MCF 10A (cell line): Measurements from ENCODE around the gene BATF2. TPM values are rescaled to one million over a fixed set of nuclear protein-coding genes. Genes with fewer than 3 reads are reported as not detected.
A peak's percentile ranks its signal among the peaks of the same experiment; 100 is the strongest.

Experiments used
- BruUV-seq: library from RNA; stranded (reverse); fragments of 400-500 nt; replicated peaks from 2 replicates; lab custom pipeline; 2021; lab: Mats Ljungman, UMichigan
- CTCF ChIA-PET: fragments of 300-600 bp; sonication (Branson Sonifier 250); formaldehyde crosslinking; extraction: SDS; loops from one replicate; lab custom pipeline; 2021; ENCODE audit warnings: antibody characterized with exemption, inconsistent platforms; lab: Yijun Ruan, JAX
- POLR2A ChIA-PET: fragments of 300-600, 350-650 bp; sonication (Branson Sonifier 250); formaldehyde crosslinking; extraction: SDS; loops from one replicate; lab custom pipeline; 2020; ENCODE audit warnings: antibody characterized with exemption, inconsistent platforms; lab: Yijun Ruan, JAX
- DNase-seq: peaks from one replicate; pipeline ENCODE4 v3.0.0-alpha.2; 2018; ENCODE audit not compliant: unreplicated experiment
- H3K27ac Mint-ChIP-seq: one replicate; pipeline ENCODE4 v1.8.0; 2022; ENCODE audit warnings: mild to moderate bottlenecking, low read depth, mixed read lengths; ENCODE audit not compliant: unreplicated experiment
- H3K27me3 Mint-ChIP-seq: one replicate; pipeline ENCODE4 v1.8.0; 2022; ENCODE audit warnings: mixed read lengths; ENCODE audit not compliant: insufficient read depth, unreplicated experiment
- H3K36me3 Mint-ChIP-seq: one replicate; pipeline ENCODE4 v1.8.0; 2022; ENCODE audit warnings: mild to moderate bottlenecking, moderate library complexity, mixed read lengths; ENCODE audit not compliant: insufficient read depth, unreplicated experiment
- H3K4me1 Mint-ChIP-seq: one replicate; pipeline ENCODE4 v1.8.0; 2022; ENCODE audit warnings: mixed read lengths; ENCODE audit not compliant: insufficient read depth, unreplicated experiment
- H3K4me3 Mint-ChIP-seq: one replicate; pipeline ENCODE4 v1.8.0; 2022; ENCODE audit warnings: mild to moderate bottlenecking, moderate library complexity, mixed read lengths; ENCODE audit not compliant: unreplicated experiment
- H3K9me3 Mint-ChIP-seq: one replicate; pipeline ENCODE4 v1.8.0; 2022; ENCODE audit warnings: mixed read lengths; ENCODE audit not compliant: unreplicated experiment
- CTCF ChIP-seq: fragments of 200-600 bp; IDR thresholded peaks from one replicate; pipeline ENCODE4 v1.8.0; 2022; ENCODE audit warnings: antibody characterized with exemption, mild to moderate bottlenecking; ENCODE audit not compliant: unreplicated experiment
- intact Hi-C: fragments of 100-400 bp; cut with micrococcal nuclease; formaldehyde crosslinking; loops from 2 replicates; pipeline ENCODE4 v1.14.1; 2022
- total RNA-seq: library from RNA; stranded (reverse); gene quantifications from 2 replicates; pipeline ENCODE4 v1.2.3, GENCODE V29; 2022

BATF2 gene
- total RNA-seq, 1 experiment from 2014 or later: 1.3 TPM

DNA sequence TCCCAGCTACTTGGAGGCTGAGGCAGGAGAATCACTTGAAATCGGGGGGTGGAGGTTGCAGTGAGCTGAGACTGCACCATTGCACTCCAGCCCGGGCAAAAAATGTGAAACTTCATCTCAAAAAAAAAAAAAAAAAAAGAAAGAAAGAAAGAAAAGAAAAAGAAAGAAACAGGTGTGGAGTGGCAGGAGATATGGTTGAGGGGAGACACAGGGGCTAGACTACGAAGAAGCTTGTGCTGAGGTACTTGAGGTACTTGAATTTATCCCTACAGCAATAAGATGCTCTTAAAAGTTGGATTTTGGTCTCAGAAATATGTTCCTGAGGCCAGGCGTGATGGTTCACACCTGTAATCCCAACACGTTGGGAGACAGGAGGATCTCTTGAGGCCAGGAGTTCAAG, 22.6 kb downstream of the BATF2 start:
- no peak for DNase-seq
- no peak overlapping the region for H3K4me3 Mint-ChIP-seq
- no peak overlapping the region for H3K27ac Mint-ChIP-seq
- peaks cover 14% of the 10 kb centered on the region for H3K4me1 Mint-ChIP-seq
- ChIA-PET CTCF (no interaction called here), POLR2A (no interaction called here)
- intact Hi-C loops: no loop called here
- no TSS peak for BruUV-seq
- H3K9me3 Mint-ChIP-seq: no peaks in the 10 kb centered on the region
- H3K36me3 Mint-ChIP-seq: peaks cover 5% of the 10 kb centered on the region
- no peak for TF ChIP-seq CTCF
- no peaks in the 10 kb centered on the region for H3K27me3 Mint-ChIP-seq

- Mint-ChIP-seq H3K9me3 (no peaks in the 10 kb centered on the region), H3K27ac (peak within 1 kb of the TSS; percentile 76), H3K36me3 (peaks cover 6% of the 10 kb centered on the region), H3K4me1 (peaks cover 21% of the 10 kb centered on the region), H3K27me3 (no peaks in the 10 kb centered on the region), H3K4me3 (no peak within 1 kb of the TSS)
- ChIA-PET CTCF (interaction anchor here (0.6 to 1.1 kb wide), 2 partner anchors 43 to 296 kb away, joined by 3 to 4 read pairs; no protein-coding TSS in a partner anchor), POLR2A (interaction anchor here (1.0 to 1.1 kb wide), 3 partner anchors 25 to 54 kb away, joined by 3 to 4 read pairs (median 3); no protein-coding TSS in a partner anchor)
- no TSS peak for BruUV-seq
- no peak for DNase-seq
- intact Hi-C loops: loop anchor here (2.0 kb wide), 1 partner anchor 35 kb away; no protein-coding TSS in a partner anchor
- no peak for TF ChIP-seq CTCF
Measured at GRCh38 chr11:64971421-64972233, 25.1 kb downstream of the BATF2 start, which contains the start of gene MAJIN. Gene MAJIN, minus strand, starts transcription at chr11:64972108. Its CDS starts 12,703 bp downstream, at chr11:64959405.

DNA sequence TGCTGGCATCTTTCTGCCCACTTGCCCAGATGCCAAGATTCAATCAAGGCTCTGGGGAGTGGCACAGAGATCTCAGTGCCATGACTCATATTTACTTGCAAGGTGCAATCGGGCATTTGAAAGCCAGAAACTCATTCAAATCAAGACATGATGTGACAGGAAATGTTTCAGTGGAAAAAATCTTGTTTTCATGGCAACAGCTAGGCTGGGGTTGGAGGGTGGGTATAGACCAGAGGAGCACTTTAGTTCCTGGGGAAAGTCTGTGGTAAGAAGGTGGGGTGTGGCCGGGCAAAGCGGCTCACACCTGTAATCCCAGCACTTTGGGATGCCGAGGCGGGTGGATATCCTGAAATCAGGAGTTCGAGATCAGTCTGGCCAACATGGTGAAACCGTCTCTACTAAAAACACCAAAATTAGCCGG, 26.0 kb downstream of the BATF2 start:
- peak; percentile 88 for DNase-seq
- Mint-ChIP-seq H3K9me3 (no peaks in the 10 kb centered on the region), H3K27ac (peak overlapping the region; percentile 76), H3K4me3 (no peak overlapping the region), H3K27me3 (no peaks in the 10 kb centered on the region), H3K4me1 (peaks cover 21% of the 10 kb centered on the region), H3K36me3 (peaks cover 6% of the 10 kb centered on the region)
- TF ChIP-seq CTCF: no peak
- intact Hi-C loops: loop anchor here (2.0 kb wide), 1 partner anchor 36 kb away; no protein-coding TSS in a partner anchor
- CTCF ChIA-PET: interaction anchor here (0.6 kb wide), 1 partner anchor 297 kb away, joined by 4 read pairs; no protein-coding TSS in a partner anchor
- POLR2A ChIA-PET: interaction anchor here (1.0 to 1.6 kb wide), 3 partner anchors 36 to 94 kb away, joined by 3 to 8 read pairs (median 4); no protein-coding TSS in a partner anchor
- no TSS peak for BruUV-seq

DNA sequence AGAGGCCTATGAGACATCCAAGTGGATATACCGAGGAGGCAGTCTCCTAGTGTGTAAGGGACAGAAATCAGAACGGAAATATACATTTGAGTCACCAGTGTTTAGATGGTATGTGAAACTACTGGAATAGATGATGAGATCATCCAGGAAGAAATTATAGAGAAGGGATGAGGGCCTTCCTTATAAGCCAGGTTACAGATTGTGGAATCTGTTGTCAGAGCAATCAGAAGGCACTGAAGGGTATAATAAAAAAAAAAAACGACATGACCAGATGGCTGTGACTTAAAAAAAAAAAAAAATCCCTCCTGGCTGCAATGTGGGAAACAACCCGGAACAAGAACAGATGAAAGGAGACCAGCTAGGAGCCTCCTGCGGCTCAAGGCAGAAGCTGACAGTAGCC, 27.6 kb downstream of the BATF2 start:
- Mint-ChIP-seq H3K27me3 (no peaks in the 10 kb centered on the region), H3K36me3 (peaks cover 6% of the 10 kb centered on the region), H3K27ac (peak overlapping the region; percentile 32), H3K4me3 (no peak overlapping the region), H3K9me3 (no peaks in the 10 kb centered on the region), H3K4me1 (peaks cover 21% of the 10 kb centered on the region)
- peak; percentile 36 for DNase-seq
- POLR2A ChIA-PET: interaction anchor here (0.7 to 1.6 kb wide), 3 partner anchors 14 to 93 kb away, joined by 3 to 8 read pairs (median 4); no protein-coding TSS in a partner anchor
- TF ChIP-seq CTCF: no peak
- intact Hi-C loops: loop anchor here (5.0 kb wide), 1 partner anchor 47 kb away; the partner anchor contains the start of gene PPP2R5B
- no TSS peak for BruUV-seq
- CTCF ChIA-PET: interaction anchor here (0.6 kb wide), 1 partner anchor 11 kb away, joined by 3 read pairs; no protein-coding TSS in a partner anchor
